Measurements from ENCODE around the gene DGKK. TPM values are rescaled to one million over a fixed set of nuclear protein-coding genes. Genes with fewer than 3 reads are reported as not detected.

The DGKK gene, protein sequence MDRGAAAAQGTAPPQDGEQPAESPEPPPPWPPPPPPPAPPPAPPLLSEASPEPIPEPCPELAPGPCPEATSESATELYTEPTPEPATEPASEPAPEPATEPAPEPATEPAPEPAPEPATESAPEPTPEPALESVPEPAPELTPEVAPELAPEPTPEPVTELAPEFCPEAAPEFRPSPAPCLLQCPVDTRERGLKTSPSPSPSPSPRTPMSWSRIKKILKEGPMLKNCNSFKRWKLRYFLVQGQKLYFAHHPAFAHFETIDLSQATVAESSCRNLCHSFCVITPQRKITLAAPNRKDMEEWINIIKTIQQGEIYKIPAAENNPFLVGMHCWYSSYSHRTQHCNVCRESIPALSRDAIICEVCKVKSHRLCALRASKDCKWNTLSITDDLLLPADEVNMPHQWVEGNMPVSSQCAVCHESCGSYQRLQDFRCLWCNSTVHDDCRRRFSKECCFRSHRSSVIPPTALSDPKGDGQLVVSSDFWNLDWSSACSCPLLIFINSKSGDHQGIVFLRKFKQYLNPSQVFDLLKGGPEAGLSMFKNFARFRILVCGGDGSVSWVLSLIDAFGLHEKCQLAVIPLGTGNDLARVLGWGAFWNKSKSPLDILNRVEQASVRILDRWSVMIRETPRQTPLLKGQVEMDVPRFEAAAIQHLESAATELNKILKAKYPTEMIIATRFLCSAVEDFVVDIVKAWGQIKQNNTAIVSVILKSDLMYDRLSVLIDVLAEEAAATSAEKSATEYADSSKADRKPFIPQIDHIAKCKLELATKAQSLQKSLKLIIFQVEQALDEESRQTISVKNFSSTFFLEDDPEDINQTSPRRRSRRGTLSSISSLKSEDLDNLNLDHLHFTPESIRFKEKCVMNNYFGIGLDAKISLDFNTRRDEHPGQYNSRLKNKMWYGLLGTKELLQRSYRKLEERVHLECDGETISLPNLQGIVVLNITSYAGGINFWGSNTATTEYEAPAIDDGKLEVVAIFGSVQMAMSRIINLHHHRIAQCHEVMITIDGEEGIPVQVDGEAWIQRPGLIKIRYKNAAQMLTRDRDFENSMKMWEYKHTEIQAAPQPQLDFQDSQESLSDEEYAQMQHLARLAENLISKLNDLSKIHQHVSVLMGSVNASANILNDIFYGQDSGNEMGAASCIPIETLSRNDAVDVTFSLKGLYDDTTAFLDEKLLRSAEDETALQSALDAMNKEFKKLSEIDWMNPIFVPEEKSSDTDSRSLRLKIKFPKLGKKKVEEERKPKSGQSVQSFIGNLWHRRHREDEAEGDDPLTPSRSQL
- total RNA-seq (under 1 TPM in 1 of 10 donors, not detected in 9; 0.02 TPM), polyA plus RNA-seq (not detected)
- long read RNA-seq, donor 1, result 0 reads
- long read RNA-seq, donor 2, result 0 reads
- long read RNA-seq, donor 3, result 0 reads

DNA sequence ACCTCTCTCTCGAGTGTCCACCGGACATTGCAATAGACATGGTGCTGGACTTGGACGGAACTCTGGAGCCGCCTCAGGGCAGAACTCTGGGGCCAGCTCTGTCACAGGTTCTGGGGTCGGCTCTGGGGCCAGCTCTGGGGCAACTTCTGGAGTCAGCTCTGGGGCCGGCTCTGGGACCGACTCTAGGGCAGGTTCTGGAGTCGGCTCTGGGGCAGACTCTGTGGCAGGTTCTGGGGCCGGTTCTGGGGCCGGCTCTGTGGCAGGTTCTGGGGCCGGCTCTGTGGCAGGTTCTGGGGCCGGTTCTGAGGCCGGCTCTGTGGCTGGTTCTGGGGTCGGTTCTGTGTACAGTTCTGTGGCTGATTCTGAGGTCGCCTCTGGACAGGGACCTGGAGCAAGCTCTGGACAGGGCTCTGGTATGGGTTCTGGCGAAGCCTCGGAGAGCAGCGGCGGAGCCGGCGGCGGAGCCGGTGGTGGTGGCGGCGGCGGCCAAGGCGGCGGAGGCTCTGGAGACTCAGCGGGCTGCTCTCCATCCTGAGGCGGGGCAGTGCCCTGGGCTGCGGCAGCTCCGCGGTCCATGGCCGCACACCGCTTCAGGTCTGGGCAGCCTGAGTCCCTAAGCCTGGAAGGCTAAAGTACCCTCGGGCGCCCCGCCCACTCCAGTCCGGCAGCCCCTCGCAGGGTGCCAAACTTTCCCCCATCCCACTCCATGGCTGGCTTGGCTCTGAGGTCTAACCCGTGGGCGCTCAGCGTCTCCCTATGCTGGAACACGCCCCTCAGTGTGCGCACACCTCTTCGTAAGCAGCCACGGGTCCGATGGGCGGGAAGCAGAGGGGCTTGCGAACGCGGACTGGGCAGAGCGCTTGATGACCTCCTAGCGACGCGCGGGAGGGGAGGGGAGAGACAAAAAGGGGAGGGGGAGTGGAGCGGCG is at the start of gene DGKK:
DGKK (minus strand) TSS at position 723 of the 929 bp plus-strand sequence; CDS start at position 576, 147 bp downstream.
- Histone ChIP-seq H3K27me3 (peaks cover 0 to 100% (median 58%) of the 10 kb centered on the region in 7 donors), H3K4me1 (peaks cover 0 to 12% (median 4%) of the 10 kb centered on the region in 9 donors), H3K36me3 (no peaks in the 10 kb centered on the region), H3K9me3 (no peaks in the 10 kb centered on the region), H3K27ac (no peak within 1 kb of the TSS), H3K4me3 (peak within 1 kb of the TSS in 4 of 10 donors; percentile 11 to 28 (median 18))
- TF ChIP-seq, protein P1, sequence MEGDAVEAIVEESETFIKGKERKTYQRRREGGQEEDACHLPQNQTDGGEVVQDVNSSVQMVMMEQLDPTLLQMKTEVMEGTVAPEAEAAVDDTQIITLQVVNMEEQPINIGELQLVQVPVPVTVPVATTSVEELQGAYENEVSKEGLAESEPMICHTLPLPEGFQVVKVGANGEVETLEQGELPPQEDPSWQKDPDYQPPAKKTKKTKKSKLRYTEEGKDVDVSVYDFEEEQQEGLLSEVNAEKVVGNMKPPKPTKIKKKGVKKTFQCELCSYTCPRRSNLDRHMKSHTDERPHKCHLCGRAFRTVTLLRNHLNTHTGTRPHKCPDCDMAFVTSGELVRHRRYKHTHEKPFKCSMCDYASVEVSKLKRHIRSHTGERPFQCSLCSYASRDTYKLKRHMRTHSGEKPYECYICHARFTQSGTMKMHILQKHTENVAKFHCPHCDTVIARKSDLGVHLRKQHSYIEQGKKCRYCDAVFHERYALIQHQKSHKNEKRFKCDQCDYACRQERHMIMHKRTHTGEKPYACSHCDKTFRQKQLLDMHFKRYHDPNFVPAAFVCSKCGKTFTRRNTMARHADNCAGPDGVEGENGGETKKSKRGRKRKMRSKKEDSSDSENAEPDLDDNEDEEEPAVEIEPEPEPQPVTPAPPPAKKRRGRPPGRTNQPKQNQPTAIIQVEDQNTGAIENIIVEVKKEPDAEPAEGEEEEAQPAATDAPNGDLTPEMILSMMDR (IDR thresholded peaks at IDR 0.05), result no peak
- intact Hi-C loops (cut with DNase I), result no loop called here
- WGBS, 2 donors, result 1 to 2% methylated on average over 33 to 57 of the region's 59 CpGs
- ATAC-seq (peak in 2 of 8 donors; percentile 16 to 27), DNase-seq (no peak)

DNA sequence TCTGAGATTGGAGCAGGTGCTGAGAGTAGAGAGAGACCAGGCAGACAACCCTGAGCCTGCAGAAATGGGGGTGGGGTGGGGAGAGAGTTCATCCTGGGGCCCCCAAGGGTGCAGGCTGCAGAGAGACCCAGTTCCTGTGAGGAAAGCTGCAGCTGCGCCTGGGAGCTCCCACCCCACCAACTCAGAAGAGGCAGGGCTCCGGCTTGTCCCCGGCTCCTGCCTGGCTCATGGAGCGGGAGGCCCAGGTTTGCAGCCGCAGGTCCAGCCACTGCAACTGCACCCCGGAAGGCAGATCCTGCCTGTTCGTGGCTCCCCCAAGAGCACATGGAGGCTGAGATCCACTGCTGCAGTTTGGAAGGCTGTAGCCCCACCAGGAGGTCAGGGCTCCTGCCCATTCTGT is 44.2 kb upstream of the DGKK start:
- 94% methylated on average over 4 to 7 of the region's 7 CpGs for WGBS, 2 donors
- Histone ChIP-seq H3K27ac (no peak overlapping the region), H3K36me3 (no peaks in the 10 kb centered on the region), H3K27me3 (peaks cover 0 to 34% (median 0%) of the 10 kb centered on the region in 7 donors), H3K4me3 (no peak overlapping the region), H3K4me1 (no peaks in the 10 kb centered on the region), H3K9me3 (peaks cover 0 to 6% (median 0%) of the 10 kb centered on the region in 11 donors)
- TF ChIP-seq, protein P1 (IDR thresholded peaks at IDR 0.05), result no peak
- DNase-seq (no peak), ATAC-seq (no peak)
- intact Hi-C loops (cut with DNase I), result no loop called here

DNA sequence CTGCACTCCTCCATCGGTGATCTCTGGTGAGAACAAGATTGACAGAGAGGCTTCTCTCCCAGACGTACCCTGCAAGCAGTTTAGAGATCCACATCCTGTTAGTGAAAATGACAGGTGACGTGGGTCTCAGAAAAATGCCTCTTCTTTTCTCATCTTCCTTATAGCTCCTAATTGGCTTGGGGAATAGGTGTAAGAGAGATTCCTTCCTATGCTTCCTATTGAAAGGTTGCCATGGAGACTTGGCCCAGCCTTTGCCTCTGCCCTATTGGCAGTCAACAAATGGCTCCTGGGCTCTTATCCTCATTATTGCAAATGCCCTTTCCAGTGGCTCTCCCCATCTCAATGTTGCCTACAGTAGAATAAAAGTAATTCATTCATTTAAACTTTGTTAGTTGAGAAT is 26.5 kb upstream of the DGKK start:
- H3K27me3 ChIP-seq, result peaks cover 0 to 76% (median 0%) of the 10 kb centered on the region in 7 donors
- DNase-seq (no peak), ATAC-seq (no peak)
- 75 to 79% methylated on average over 3 of the region's 3 CpGs for WGBS, 2 donors
- H3K27ac ChIP-seq, result no peak overlapping the region
- intact Hi-C loops (cut with DNase I), result no loop called here
- H3K4me3 ChIP-seq, result no peak overlapping the region
- TF ChIP-seq, protein P1 (IDR thresholded peaks at IDR 0.05), result no peak
- no peaks in the 10 kb centered on the region for H3K9me3 ChIP-seq
- H3K4me1 ChIP-seq, result no peaks in the 10 kb centered on the region
- no peaks in the 10 kb centered on the region for H3K36me3 ChIP-seq
